ENCODE measurements around the gene ZDHHC14.
"Not testable (repeated sequence)": the region's sequence is repeated elsewhere in the genome, so short reads cannot be mapped to it uniquely, and the experiment has no call there.

Gene ZDHHC14

DNA sequence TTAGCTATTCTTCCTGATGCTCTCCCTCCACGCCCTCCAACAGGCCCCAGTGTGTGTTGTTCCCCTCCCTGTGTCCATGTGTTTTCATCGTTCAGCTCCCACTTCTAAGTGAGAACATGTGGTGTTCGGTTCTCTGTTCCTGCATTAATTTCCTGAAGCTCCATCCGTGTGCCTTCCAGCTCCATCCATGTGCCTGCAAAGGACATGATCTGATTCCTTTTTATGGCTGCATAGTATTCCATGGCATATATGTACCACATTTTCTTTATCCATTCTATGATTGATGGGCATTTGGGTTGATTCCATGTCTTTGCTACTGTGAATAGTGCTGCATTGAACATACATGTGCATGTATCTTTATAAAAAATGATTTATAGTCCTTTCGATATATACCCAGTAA lies 27.4 kb downstream of the ZDHHC14 start:
- not testable (repeated sequence) for DNase-seq

DNA sequence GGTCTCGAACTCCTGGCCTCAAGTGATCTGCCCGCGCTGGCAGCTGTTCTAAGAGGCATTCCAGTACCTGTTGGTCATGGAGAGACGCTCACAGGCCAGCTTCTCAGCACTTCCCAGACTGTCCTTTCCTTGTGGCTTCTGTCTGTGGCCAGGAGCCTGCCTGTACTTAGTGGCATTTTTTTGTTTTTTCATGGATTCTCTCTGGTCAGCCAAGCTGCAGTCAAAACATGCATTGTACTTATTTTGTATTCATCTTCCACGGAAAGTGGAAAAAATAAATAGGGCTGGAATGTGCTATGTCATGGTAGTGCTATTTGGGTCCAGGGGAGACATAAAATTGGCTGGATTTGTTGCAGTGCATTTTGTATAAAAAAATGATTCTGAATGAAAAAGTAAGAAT lies 29.1 kb downstream of the ZDHHC14 start:
- DNase-seq = no peak

DNA sequence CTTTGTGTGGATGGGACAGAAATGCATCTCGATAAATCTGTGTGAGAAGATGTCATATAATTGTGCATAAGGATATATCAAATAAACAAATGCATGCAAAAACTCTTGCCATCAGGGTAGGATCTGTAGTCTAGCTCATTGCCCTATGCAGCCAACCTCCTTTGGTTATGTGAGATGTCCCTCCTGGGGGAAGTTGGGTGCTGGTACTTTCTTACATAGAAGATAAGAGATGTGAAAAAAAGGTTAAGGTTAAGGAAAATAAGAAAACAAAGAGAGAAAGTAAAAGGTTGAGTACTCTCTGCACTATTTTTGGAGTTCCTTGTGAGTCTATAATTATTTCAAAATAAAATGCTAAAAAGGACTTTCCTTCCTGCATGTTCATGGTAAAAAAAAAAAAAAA lies 30.4 kb downstream of the ZDHHC14 start:
- no peak for DNase-seq

DNA sequence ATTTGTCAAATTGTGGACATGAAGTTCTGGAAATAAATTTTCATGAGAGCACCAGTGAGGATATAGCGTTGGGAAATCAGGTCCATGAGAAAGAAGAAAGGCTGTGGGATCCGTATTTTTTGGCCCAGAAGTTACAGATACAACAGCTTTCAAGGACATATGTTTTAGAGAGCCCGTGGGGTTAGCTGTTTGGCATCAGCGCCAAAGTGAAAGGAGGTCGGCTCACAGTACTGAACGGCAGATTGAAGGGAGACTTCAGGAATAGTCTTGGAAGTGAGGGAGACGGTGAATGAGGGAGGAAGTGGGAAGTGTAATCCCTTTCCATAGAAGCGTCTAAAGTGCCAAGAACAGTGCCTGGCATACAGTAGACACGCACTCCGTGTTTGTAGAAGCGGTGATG lies 31.8 kb downstream of the ZDHHC14 start:
- DNase-seq = no peak

DNA sequence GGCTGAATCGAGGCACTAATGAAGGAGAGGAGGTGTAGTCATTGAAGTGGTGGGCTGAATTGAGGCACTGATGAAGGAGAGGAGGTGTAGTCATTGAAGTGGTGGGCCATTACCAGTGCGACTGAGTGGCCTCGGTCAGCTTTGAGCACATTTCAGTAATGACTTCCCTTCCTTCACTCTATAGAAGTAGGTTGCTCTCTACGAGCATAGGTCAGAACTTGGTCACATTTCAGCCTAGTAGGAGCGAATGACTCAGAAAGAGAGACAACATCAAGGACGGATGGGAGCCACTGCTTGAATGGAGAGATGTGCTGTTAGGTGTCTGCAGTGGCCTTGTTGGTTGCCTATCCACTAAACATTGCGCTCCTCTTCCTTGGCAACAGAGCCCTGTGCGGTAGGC lies 39.5 kb downstream of the ZDHHC14 start:
- no peak for DNase-seq

DNA sequence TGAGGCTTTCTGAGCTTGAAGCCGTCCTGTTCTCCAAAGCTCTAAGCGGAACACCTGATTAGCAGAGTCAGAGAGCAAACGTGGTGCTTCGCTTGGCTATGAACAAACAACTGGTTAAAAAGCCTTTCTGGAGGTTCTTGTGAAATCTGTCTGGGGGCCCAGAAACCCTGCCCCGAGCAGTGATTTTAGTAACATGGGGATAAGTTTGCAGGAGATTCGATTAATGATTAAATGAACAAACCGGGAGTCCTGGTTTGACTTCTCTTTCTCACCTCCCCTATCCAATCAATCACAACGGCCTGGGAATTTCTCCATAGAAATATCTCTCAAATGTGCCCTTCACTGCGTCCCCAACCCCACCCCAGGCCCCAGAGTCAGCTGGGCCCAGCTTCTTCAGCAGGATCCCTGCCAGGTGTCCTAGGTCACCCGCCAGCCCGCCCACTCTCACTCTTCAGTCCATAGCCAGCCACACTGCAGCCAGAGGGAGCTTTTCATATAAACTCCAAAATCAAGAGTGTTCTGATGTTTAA lies 43.6 kb downstream of the ZDHHC14 start:
- DNase-seq = no peak

DNA sequence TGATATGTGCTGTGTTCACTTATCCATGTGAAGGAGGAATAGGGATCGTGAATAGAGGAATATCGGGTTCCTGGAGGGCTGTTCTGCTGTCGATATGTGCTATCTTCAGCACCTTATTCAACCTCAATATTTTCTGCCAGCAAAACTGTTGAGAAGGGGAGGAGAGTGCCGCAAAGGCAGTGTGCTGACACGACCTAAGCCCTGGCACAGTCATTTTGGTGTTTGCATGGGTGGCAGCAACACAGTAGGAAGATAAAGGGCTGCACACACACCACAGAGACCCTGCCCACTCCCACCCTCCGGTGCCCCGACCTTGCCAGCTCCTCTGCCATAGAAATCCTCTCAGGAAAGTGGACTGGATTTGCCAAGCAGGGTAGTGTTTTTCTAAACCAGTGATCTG lies 47.0 kb downstream of the ZDHHC14 start:
- DNase-seq = no peak

DNA sequence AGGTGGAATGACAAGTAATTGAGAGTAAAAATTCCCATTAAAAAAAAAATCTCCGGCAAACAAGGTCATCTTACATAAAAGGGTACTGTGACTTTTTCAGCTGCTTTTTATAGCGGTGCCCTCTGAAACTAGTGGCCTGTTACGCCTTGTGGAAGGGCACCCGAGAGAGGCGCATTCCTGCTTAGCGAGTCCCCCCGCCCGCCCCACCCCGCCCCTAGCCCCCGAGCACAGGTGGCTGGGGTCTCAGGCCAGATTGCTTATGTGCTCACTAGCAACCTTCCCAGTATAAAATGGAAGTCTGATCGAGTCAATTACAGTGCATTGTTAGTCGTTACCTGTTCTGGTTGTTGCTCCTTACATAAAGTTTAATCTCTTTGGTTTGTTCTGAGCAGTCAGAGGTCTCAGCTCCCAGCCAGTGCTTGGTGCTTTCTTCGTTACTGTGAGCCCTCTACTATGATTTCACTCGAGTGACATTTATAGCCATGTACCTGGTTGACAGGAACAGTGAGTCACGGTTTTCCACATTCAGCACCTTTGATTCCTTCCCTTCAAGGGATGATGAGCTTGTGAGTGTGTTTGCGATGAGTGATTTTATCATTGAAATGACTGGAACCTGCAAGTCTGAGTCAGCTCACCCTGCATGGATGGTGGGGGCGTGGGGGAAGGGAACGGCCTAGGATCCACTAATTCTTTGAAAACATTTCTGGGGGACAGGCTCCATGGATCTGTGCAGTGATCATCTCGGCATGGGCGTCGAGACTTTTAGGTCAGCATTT lies 47.6 kb downstream of the ZDHHC14 start:
- DNase-seq = no peak

DNA sequence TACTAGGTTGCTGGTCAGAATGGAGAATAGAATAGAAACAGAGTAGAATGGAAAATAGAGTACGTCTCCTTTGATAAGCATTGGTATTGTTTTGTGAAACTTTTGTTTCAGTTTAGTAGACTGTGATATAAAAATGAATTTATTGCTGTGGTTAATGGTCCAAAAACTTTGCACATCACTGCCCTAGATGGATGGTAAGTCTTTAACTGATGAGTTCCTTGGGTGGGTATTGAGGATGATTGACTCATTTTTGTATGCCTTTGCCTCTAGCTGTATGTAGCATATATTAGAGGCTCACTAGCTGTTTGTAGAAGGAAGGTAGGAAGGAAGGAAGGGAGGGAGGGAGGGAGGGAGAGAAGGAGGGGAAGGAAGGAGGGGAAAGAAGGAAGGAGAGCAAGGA lies 48.3 kb downstream of the ZDHHC14 start:
- no peak for DNase-seq

DNA sequence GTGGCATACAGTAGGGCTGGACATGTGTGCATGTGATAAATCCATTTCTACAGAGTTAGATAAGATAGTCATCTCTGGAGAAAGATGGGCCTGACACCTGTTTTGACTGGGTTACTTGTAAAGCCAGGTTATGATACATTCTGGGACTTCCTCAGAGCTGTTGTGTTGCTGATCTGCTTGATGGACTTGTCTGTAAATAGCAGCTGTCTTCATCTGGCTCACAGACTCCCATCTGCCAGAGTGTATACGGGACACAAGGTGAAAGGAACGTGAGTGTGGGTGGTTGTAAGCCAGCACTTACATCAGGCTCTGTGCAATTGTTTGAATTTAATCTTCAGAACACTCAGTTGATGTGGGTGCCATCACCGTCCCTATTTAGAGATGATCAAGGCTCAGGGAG lies 49.8 kb downstream of the ZDHHC14 start:
- DNase-seq = no peak

DNA sequence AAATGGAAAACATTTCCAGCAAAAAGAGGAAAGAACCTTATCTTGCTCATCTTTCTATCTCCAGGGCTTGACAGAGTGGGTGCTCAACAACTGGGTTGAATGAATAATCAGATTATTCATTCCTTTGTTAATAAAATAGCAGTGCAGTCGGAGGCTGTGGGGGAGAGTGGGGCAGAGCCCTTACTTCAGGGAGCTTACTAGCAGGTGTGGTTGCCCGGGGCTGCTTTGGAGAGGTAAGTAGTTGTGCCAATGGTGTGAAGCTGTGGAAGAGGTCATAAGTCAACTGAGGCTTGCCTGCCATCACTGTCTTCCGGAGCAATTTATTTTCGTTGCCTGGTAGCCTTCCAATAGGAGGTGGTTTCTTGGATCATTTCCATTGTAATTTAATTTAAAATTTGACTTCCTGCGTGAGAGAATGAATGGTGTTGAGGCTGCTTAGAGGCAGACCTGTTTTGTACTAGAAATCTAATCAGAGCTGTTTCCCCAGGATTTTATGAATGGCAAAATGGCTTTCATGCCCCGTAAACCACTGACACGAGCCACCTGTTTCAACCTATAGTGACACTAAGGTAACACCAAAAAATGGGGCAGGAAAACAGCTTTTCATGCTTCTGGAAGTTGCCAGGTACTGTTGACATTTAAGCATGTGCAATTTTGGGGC lies 51.4 kb downstream of the ZDHHC14 start:
- DNase-seq = no peak

DNA sequence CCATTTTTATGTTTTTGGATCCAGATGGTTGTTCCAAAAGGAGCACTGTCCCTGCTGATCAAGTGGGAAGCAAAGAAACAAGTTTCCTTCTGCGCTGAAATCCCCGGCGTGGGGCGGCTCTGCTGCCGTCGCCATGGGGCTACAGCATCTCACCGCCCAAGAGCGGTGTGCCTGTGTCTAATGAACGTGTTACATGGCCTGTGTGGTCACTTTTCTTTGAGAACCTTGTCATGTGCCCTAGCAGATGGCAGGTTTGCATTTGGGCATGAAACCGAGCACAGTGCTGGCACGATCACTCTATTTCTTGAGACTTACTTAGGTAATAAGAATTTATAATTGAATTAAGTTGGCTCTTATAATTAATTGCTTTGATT lies 51.9 kb downstream of the ZDHHC14 start:
- no peak for DNase-seq

DNA sequence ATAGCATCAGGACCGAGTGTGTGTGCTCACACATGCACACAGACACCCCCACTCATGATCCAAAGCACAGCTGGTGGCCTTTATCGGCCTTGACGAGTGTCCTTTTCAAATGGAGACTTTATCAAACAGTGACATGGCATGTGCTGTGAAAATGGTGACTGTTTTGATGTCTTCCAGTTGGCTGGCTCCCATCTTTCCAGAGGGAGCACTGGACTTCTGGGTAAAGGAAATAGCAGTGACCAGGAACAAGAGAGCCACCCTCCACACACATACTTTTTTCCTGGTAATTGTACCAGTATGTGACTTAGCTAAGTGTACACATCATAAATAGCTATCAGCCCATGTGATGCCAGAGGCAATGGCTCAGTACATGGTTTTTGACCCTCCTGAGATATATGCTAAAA lies 52.7 kb downstream of the ZDHHC14 start:
- no peak for DNase-seq

DNA sequence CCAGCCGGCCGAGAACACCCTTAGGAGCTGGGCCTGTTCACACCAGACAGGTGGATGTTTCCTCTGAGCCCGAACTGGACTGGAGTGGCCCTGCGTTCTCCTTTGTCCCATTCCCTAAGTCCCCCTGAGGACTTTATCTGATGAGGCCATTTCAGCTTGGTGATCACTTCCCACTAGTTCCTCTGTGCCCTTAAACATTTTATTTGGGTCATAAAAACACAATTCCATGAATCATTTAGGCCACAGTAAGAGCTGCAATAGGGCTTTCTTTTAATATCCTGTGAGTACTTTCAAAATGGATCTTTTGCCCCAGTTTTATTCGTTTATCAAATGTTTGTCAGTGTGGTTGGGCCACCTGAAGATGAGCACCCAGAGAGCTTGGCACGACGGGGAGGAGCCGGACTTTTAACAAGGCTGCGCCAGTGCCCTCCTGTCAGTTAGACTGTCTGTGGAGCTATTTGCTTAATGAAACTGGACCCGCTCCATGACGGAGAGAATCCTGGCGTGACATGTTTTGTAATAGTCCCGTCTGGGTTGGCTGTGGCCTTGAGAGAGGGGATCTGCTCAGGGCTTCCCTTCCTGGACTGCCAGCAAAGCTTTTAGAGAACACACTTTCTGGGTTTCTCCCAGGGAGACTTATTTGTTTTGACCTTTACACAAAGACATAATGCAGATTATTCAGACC lies 53.5 kb downstream of the ZDHHC14 start:
- no peak for DNase-seq

DNA sequence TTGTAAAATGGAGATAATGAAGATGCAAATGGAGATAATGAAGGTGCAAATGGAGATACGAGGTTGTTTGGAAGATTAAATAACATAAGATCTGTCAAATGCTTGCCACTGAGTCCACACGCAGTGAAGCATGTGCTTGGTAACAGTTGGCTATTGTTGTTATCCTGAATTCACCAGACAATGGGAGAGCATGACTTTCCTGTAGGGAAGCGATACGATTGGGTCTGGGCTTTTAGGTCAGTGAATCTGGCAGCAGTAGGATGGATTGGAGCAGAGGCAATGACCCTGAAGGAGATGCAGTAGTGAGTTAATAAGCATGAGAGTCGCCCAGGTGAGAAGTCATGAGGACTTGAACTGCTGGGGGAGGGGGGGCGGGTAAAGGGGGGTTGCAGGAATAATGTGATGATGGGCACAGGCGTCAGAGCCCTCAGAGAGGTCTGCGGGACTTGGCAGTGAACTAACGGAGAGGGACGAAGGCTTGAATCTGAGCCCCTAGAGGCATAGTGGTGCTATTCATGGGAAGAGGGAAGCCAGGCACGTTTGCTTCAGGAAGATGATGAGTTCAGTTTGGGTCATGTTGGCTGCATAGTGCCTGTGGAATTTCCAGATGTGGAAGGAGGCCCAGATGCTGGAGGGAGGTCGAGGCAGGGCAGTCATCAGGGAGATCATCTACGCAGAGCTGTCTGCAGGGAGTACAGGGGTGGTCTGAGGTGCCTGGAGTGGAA lies 55.4 kb downstream of the ZDHHC14 start:
- DNase-seq = no peak

DNA sequence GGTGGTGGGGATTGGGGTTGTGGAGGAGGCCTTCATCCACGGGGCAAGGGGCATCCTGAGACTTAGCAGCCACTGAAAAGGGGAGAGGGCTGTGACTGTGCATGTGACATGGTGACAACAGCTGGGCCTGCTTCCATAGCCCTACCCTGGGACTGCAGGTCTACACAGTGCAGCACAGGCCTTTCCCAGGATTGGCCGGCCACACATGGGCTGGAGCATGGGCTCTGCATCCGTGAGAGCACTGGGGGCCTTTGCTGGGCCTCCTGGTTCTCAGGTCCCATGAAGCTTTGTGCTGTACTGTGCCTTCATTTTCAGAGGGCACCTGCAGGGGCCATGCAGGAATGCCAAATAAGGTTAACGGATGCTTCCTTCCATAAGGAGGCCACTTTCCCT lies 56.0 kb downstream of the ZDHHC14 start:
- DNase-seq = no peak

DNA sequence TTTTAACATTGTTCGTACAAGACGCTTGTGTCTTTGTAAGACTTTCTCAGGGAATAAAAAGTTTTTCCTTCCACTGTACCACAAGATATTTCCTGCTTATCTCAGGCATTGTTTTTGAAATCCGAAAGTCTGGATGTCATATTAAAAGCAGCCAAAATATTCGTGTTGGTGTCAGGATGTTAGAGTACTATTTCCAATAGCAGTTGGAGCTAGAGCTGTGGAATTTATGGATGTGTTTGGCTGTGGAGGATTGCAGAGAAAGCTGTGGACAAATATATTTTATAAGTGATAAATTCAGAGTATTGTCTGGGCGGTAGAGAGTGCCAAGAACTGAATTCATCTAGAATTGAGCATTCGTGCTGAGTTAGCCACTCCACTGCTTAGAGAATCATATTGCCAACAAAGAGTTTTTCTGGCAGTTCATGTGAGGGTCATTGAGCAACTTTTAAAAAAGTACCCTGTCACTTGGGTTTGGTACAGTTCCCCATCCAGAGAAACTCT lies 57.7 kb downstream of the ZDHHC14 start:
- no peak for DNase-seq

DNA sequence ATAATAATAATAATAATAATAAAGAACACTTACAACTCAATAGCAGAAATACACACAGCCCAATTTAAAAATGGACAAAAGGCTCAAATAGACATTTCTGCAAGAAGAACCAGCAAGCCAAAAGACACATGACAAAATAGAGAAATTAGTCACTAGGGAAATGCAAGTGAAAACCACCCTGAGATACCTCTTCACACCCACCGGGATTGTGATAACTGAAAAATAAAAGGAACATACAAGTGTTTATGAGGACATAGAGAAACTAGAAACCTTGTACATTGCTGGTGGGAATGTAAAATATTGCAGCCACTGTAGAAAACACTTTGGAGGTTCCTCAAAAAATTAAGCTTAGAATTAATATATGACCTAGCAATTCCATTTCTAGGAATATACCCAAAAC lies 59.2 kb downstream of the ZDHHC14 start:
- no peak for DNase-seq

DNA sequence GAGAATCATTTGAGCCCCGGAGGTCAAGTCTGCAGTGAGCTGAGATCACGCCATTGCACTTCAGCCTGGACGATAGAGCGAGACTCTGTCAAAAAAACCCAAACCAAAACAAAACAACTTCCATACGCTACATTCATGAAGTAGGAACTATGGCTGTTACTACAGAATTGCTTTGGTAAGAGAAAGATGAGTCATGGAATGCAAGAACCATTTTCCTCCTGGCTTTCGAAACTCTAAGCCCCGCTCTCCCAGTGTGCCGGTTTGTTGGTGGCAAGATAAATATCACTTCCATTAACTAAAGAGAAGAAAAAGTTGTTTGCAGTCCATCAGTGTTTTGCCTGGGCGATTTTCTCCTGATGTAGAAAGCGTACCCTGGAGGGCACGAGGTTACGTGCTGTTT lies 61.3 kb downstream of the ZDHHC14 start:
- DNase-seq = no peak

DNA sequence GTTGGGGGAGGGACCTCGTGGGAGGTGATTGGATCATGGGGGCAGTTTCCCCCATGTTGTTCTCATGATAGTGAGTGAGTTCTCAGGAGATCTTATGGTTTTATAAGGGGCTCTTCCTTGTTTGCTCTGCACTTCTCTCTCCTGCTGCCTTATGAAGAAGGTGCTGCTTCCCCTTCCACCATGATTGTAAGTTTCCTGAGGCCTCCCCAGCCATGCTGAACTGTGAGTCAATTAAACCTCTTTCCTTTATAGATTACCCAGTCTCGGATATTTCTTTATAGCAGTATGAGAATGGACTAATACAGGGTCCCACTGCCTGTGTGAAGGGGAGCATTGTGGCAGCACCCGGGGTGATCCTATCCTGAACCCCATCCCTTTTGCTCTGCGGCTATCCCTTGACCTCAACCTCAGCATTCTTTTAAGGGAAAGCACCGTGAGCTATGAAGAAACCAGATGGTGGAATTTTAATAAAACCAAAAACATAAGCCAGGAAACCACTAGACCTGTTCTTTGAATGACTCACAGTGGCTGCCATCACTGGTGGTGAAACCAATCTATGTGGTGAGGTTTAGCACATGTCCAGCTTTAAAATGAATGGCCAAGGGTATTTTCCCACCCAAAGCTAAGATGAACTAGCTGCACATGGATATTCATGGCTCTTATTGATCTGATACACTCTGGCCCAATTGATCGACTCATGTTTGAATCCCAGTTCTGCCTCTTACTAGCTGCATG lies 62.2 kb downstream of the ZDHHC14 start:
- no peak for DNase-seq

DNA sequence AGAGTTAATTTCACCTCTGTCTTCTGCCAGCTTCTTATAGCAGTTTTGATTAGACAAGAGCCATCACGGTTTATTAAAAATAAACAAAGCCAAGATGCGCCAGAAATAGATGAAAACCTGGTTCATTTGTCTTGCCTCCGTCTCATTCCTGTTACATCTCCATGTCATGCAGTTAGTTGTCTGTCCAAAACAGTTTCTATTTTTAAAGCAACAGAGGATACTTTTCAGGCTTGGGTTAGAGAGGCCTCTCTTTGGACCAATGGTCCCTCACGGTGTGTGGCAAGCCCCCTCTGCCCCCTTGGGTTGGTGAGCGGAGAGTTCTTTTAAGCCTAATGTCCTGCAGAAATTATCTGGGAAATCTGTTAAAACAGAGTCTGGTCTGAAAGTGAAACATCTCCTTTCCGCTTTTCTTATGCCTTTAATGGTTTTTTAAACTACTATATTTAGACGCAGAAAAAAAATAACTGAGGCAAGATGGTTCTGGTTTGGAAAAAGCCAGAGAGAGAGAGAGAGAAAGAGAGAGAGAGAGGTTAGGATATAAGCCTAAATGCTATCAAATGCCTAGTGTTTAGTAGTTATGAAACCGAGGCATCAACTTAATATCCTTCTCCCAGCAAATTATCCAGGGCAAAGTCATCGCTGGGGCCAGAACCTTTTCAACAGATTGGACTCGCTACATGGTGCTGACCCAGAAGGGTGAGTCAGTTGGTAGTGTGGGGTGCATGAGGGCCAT lies 64.5 kb downstream of the ZDHHC14 start:
- no peak for DNase-seq

DNA sequence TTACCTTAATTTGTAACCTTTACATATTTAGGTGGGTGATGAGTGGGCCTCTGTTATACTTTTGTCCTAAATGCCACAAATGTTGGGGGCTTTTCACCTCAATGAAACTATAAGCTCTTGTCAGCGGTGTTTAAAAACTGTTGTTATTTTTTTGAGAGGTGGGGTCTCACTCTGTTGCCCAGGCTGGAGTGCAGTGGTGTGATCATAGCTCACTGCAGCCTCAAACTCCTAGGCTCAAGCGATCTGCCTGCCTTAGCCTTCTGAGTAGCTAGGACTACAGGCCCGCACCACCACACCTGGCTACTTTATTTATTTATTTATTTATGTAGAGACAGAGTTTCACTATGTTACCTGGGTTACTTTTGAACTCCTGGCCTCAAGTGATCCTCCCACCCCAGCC lies 66.7 kb downstream of the ZDHHC14 start:
- no peak for DNase-seq
